HG03175 (cell line): ENCODE measurements around the gene TIA1.
"Not testable (repeated sequence)": the region's sequence is repeated elsewhere in the genome, so short reads cannot be mapped to it uniquely, and the experiment has no call there.

Source experiments
- ATAC-seq: cut with Tn5 transposase; IDR thresholded peaks from one replicate; pipeline ENCODE4 v1.9.1; 2021; ENCODE audit warnings: mild to moderate bottlenecking, moderate library complexity; ENCODE audit not compliant: unreplicated experiment

Gene TIA1

GRCh38 chr2:70223305-70223704, 25.1 kb downstream of the TIA1 start:
- ATAC-seq: not testable (repeated sequence)

- no peak for ATAC-seq
These were observed 33.4 kb downstream of the TIA1 start for GRCh38 chr2:70214953-70215549.

- no peak for ATAC-seq
These were observed 34.1 kb downstream of the TIA1 start for GRCh38 chr2:70214365-70214764.

- no peak for ATAC-seq
These were observed 36.0 kb downstream of the TIA1 start for GRCh38 chr2:70212298-70212932.

- ATAC-seq: no peak
These were observed 36.8 kb downstream of the TIA1 start for GRCh38 chr2:70211595-70211994.

GRCh38 chr2:70204452-70204851, 44.0 kb downstream of the TIA1 start:
- ATAC-seq: no peak

GRCh38 chr2:70203086-70203485, 45.3 kb downstream of the TIA1 start:
- no peak for ATAC-seq

GRCh38 chr2:70202236-70202806, 46.1 kb downstream of the TIA1 start:
- no peak for ATAC-seq

GRCh38 chr2:70201831-70202230, 46.6 kb downstream of the TIA1 start:
- ATAC-seq: no peak

- no peak for ATAC-seq
These were observed 47.1 kb downstream of the TIA1 start for GRCh38 chr2:70201225-70201768.

- ATAC-seq: no peak
These were observed 49.0 kb downstream of the TIA1 start for GRCh38 chr2:70199320-70199864.

- ATAC-seq: no peak
These were observed 55.9 kb downstream of the TIA1 start for GRCh38 chr2:70192516-70192915.

GRCh38 chr2:70191244-70191735, 57.1 kb downstream of the TIA1 start:
- no peak for ATAC-seq

GRCh38 chr2:70190418-70191243, 57.8 kb downstream of the TIA1 start, which contains the start of gene C2orf42:
Gene C2orf42, minus strand, starts transcription at chr2:70191019. Its CDS starts 9,034 bp downstream, at chr2:70181985.
- peak; percentile 81 for ATAC-seq

GRCh38 chr2:70188460-70188859, 60.0 kb downstream of the TIA1 start:
- ATAC-seq: no peak

- not testable (repeated sequence) for ATAC-seq
These were observed 61.3 kb downstream of the TIA1 start for GRCh38 chr2:70187170-70187569.

GRCh38 chr2:70182689-70183088, 65.7 kb downstream of the TIA1 start:
- ATAC-seq: no peak

- ATAC-seq: no peak
These were observed 67.0 kb downstream of the TIA1 start for GRCh38 chr2:70181363-70181956.

- ATAC-seq: no peak
These were observed 74.9 kb downstream of the TIA1 start for GRCh38 chr2:70173520-70173919.

- not testable (repeated sequence) for ATAC-seq
These were observed 78.7 kb downstream of the TIA1 start for GRCh38 chr2:70169654-70170245.
